ENCODE data around the gene SLC22A15.
A peak's percentile ranks its signal among the peaks of the same experiment; 100 is the strongest.
"Not testable (repeated sequence)": the region's sequence is repeated elsewhere in the genome, so short reads cannot be mapped to it uniquely, and the experiment has no call there.

SLC22A15 gene

DNA sequence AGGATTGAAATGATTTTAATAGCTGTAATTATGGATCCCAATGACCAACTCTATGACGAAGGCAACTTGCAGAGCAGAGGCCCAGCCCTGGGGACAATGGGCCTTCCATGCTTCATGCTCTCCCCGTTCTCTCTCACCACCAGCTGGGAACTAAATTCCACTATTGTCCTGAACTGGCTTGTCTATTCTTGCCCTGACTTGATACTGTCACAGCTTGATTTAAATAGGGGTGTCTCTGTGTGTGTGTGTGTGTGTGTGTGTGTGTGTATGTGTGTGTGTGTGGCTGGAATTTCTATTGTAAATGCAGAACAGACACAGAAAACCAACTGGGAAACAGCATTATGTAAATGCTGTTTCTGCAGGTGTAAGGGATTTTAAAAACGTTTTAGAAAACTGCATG is 57.0 kb downstream of the SLC22A15 start:
- DNase-seq (ENCODE audit: low read depth) = no peak

DNA sequence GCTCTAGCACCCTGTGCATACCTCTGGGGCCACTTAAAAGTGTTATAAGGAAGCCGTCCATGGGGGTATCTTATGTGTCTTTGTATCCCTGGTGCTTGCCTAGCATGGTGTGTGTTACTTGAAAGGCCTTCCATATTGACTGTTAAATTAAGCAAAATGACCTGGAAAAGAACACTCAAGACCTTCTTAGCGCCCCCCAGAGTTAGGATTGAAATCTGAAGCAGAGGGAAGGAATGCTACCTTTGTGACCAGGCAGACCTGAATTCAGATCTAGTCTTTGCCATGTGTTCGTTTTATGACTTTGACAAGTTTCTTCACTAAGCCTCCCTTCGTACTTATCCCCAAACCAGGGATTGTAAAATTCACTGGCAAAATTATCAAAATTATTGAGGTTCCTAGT is 59.9 kb downstream of the SLC22A15 start:
- DNase-seq (ENCODE audit: low read depth) = no peak

GRCh38 chr1:116038679-116039078 is 62.4 kb downstream of the SLC22A15 start:
- no peak for DNase-seq (ENCODE audit: low read depth)

GRCh38 chr1:116044071-116044470 is 67.8 kb downstream of the SLC22A15 start:
- DNase-seq (ENCODE audit: low read depth) = no peak

DNA sequence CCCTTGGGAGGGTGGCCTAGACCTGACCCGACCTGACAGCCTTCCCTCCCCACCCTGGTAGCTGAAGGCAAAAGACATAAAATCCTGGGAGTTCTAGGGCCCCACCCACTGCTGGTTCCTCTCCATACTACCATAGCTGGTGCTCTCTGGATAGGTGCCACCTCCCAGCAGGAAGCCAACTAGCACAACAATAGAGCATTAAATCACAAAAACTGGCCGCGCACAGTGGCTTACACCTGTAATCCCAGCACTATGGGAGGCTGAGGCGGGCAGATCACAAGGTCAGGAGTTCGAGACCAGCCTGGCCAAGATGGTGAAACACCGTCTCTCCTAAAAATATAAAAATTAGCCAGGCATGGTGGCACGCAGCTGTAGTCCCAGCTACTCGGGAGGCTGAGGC is 70.6 kb downstream of the SLC22A15 start:
- not testable (repeated sequence) for DNase-seq (ENCODE audit: low read depth)

DNA sequence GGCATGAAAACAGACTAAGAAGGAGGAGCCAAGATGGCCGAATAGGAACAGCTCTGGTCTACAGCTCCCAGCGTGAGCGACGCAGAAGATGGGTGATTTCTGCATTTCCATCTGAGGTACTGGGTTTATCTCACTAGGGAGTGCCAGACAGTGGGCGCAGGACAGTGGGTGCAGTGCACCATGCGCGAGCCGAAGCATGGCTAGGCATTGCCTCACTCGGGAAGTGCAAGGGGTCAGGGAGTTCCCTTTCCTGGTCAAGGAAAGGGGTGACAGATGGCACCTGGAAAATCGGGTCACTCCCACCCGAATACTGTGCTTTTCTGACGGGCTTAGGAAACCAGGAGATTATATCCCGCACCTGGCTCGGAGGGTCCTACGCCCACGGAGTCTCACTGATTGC is 75.6 kb downstream of the SLC22A15 start:
- not testable (repeated sequence) for DNase-seq (ENCODE audit: low read depth)

GRCh38 chr1:116062201-116062600 is 85.9 kb downstream of the SLC22A15 start:
- no peak for DNase-seq (ENCODE audit: low read depth)

GRCh38 chr1:116064616-116065015 is 88.3 kb downstream of the SLC22A15 start:
- peak; percentile 53 for DNase-seq (ENCODE audit: low read depth)

DNA sequence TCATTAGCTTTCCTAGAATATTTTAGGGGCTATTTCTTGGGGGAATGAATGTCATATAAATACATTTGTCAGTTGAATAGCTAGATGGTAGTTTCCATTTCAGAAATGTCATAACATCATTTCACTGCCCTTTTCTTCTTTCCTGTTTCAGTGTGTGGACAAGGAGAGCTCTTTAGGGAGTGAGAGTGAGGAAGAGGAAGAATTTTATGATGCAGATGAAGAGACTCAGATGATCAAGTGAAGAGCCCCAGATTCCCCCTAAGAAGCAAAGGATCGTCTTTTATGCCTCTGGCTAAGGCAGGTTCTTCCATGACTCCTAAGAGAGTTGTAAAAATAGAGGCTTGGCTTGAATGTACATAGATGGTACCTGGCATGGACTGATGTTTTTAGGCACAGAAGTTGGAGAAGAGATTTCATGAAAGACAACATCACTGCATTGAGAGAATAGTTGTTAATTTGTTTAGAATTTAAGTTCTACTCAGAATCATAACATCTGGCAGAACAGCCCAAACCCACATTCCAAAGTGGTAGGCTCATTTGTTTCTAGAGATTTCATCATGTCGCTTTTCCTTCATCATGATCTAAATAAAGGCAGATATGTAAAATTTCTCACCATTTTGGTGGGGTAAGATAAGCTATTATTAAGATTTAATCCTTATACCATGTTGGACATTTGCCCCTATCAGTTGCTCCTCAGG is 90.7 kb downstream of the SLC22A15 start:
- DNase-seq (ENCODE audit: low read depth) = peak; percentile 85

DNA sequence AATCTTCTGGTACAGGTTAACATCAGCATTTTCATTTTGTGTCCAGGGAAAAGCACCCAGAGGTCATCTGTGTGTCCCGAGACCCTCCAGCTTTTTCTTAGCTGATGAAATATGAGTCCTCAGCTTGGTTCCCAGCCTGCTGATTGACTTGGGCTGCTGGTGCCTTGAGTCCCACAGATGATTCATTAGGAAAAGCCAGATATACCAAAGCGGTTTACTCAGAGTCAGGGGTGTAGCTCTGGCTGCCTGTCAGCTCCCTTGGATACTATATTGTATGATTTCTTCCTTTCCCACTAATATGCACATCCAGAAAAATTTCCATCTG is 91.2 kb downstream of the SLC22A15 start:
- DNase-seq (ENCODE audit: low read depth) = peak; percentile 85

DNA sequence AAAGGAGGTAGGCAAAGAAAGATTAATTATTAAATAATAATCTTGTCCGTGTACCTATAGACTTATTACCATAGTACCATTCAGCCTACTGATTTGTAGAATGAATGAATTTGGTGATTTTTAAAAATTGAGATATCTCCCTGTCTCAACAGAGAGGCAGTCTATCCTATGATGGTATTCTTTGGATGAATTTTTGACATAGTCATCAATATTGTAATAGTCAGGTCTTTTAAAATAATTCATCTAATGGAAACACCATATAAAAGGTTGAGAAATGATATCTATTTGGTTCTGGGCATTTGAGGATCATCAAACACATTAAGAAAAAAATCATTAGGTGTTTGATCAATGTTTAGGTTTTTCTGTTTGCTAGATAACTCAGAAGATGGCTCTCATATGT is 99.3 kb downstream of the SLC22A15 start:
- DNase-seq (ENCODE audit: low read depth) = no peak

DNA sequence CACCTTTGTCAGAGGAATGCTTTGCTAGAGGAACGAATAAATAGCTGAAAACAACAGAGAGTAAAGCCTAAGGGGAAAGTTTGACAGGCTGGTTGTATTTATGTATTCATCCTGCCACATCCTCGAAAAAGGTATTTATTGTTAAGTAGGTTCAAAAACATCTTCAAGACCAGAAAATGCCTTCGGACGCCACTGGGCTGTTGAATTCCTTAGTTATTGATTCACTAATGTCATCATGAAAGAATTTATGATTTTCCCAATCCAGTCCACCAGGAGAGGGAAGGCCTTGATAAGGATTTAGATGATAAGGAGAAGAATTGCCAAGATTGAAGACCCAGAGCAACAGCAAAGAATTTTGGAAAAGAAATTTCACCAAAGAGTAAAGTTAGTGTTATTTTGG is 99.7 kb downstream of the SLC22A15 start:
- no peak for DNase-seq (ENCODE audit: low read depth)

GRCh38 chr1:116076831-116077230 is 100.5 kb downstream of the SLC22A15 start:
- no peak for DNase-seq (ENCODE audit: low read depth)

DNA sequence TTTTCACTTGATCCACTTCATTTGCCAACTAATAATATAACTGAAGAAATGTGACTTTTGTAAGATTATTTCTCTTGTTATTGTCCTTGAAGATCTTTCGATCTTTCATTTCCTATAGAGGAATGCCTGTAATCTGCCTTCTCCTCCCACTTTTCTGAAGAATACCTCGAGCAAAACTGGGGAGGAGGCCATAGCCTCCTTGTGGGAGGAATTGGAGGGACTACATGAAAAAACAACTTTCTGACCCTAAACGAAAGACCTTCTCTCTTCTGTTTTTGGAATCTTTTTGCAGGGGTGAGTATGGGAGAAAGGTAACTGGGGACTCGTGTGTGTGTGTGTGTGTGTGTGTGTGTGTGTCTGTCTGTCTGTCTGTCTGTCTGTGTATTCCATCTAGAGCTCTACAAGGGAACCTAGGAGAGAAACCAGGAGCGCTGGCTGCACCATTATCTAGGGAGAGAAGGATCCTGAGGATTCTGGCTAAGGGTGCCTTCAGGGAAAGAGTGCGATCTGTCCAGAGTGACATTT is 102.4 kb downstream of the SLC22A15 start:
- DNase-seq (ENCODE audit: low read depth) = no peak

DNA sequence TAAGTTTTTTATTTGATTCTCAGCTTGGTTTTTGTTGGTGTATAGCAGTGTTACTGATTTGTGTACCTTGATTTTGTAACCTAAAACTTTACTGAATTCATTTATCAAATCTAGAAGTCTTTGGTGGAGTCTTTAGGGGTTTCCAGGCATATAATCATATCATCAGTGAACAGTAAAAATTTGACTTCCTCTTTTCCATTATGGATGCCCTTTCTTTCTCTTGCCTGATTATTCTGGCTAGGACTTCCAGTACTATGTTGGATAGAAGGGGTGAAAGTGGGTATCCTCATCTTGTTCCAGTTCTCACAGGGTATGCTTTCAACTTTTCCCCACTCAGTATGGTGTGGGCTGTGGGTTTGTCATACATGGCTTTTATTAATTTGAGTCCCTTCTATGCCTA is 111.3 kb downstream of the SLC22A15 start:
- no peak for DNase-seq (ENCODE audit: low read depth)

- no peak for DNase-seq (ENCODE audit: low read depth)
Measured at GRCh38 chr1:116089870-116090269, 113.6 kb downstream of the SLC22A15 start.

- DNase-seq (ENCODE audit: low read depth) = no peak
Measured at GRCh38 chr1:116091083-116091482, 114.8 kb downstream of the SLC22A15 start.

- DNase-seq (ENCODE audit: low read depth) = no peak
Measured at GRCh38 chr1:116092752-116093489, 116.6 kb downstream of the SLC22A15 start.

DNA sequence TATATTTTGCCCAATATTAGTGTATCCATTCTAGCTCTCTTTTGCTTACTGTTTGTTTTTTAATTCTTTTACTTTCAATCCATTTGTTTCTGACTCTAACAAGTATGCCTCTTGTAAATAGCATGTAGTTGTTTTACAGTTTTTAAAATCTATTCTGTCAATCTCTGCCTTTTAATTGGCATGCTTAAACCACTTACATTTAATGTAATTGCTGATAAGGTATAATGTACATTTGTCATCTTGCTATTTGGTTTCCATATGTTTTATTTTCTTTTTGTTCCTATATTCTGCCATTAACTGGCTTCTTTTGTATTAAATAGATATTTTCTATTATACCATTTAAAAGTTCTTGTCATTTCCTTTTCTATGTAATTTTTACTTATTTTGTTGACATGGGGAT is 118.7 kb downstream of the SLC22A15 start:
- DNase-seq (ENCODE audit: low read depth) = no peak

GRCh38 chr1:116096013-116096618 is 119.8 kb downstream of the SLC22A15 start:
- DNase-seq (ENCODE audit: low read depth) = no peak

GRCh38 chr1:116097626-116098025 is 121.3 kb downstream of the SLC22A15 start:
- no peak for DNase-seq (ENCODE audit: low read depth)

- no peak for DNase-seq (ENCODE audit: low read depth)
Measured at GRCh38 chr1:116099379-116099778, 123.1 kb downstream of the SLC22A15 start.

DNA sequence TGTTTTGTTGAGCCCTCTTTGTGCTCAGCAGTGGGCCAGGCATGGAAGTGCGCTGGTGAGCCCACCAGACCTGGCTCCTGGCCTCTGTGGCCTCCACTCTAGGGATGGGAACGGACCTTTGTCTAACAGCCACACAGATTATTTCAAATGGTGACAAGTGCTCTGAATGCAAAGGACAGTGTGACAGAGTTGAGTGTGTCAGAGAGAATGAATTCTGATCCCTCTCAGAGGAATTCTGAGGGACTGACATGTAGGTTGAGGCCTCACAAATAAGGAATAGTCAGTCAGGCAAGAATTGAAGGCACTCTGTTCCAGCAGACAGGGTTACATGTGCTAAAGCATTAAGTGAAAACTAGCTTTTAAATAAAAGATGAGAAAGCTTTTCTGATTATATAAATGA is 123.6 kb downstream of the SLC22A15 start:
- no peak for DNase-seq (ENCODE audit: low read depth)

Measured in fibroblast of gingiva (primary cell).